ENCODE measurements around the gene OBI1. TPM values are rescaled to one million over a fixed set of nuclear protein-coding genes. Genes with fewer than 3 reads are reported as not detected.

The OBI1 gene
- total RNA-seq, 3 donors from 2014 or later, result 5.2 to 8.1 (median 5.9) TPM

GRCh38 chr13:78601874-78602560 is 56.9 kb downstream of the OBI1 start:
- intact Hi-C loops (cut with DNase I, micrococcal nuclease), result no loop called here
- Histone ChIP-seq H3K4me3 (no peak overlapping the region), H3K9me3 (no peaks in the 10 kb centered on the region), H3K4me1 (ENCODE audit: low read depth) (peaks cover 17% of the 10 kb centered on the region), H3K36me3 (ENCODE audit: low read depth) (no peaks in the 10 kb centered on the region)
- TF ChIP-seq CTCF (IDR thresholded peaks at IDR 0.05), result no peak
- ATAC-seq, result no peak
- no peak for DNase-seq

- Histone ChIP-seq H3K9me3 (no peaks in the 10 kb centered on the region), H3K4me1 (ENCODE audit: low read depth) (peaks cover 18% of the 10 kb centered on the region), H3K36me3 (ENCODE audit: low read depth) (no peaks in the 10 kb centered on the region), H3K4me3 (no peak overlapping the region)
- intact Hi-C loops (cut with DNase I, micrococcal nuclease), result no loop called here
- no peak for ATAC-seq
- DNase-seq, result no peak
- no peak for TF ChIP-seq CTCF (IDR thresholded peaks at IDR 0.05)
Observed at GRCh38 chr13:78601124-78601873, 57.7 kb downstream of the OBI1 start.

DNA sequence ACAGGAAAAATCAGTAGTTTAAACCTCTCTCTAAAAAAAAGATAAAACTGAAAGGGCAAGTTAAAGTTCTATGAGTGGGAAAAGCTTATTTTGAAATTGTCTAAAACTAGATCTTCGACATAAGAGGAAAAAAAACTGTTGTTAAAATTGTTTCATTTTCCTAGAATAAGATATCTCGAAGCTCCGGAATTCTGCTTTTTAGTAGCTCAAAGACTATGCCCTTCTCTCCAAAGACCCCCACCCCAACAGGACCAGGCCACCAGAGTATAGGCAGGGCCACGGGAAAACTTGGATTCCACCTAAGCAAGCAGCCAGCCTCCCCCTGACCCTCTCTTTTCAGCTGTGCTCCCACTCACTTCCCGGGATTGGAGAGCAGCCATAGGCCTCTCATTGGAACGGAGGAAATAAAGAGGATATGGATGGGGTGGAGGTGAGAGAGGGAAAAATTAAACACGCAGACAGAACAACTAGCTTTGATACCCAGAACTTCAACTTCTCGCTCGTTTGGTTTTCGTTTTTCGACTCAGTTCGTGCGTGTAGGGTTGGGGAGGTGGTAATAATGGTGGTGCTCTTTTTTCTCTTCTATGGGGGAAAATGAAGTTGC is 58.6 kb downstream of the OBI1 start:
- DNase-seq (no peak), ATAC-seq (no peak)
- no peak for TF ChIP-seq CTCF (IDR thresholded peaks at IDR 0.05)
- intact Hi-C loops (cut with DNase I, micrococcal nuclease), result no loop called here
- H3K36me3 ChIP-seq (ENCODE audit: low read depth), result no peaks in the 10 kb centered on the region
- no peaks in the 10 kb centered on the region for H3K9me3 ChIP-seq
- H3K4me1 ChIP-seq (ENCODE audit: low read depth), result peaks cover 22% of the 10 kb centered on the region
- no peak overlapping the region for H3K4me3 ChIP-seq

- intact Hi-C loops (cut with DNase I, micrococcal nuclease), result no loop called here
- ATAC-seq (no peak), DNase-seq (no peak)
- no peak overlapping the region for H3K4me3 ChIP-seq
- TF ChIP-seq CTCF (IDR thresholded peaks at IDR 0.05), result no peak
- H3K9me3 ChIP-seq, result no peaks in the 10 kb centered on the region
- no peaks in the 10 kb centered on the region for H3K36me3 ChIP-seq (ENCODE audit: low read depth)
- peaks cover 22% of the 10 kb centered on the region for H3K4me1 ChIP-seq (ENCODE audit: low read depth)
Observed at GRCh38 chr13:78599645-78600279, 59.2 kb downstream of the OBI1 start.

DNA sequence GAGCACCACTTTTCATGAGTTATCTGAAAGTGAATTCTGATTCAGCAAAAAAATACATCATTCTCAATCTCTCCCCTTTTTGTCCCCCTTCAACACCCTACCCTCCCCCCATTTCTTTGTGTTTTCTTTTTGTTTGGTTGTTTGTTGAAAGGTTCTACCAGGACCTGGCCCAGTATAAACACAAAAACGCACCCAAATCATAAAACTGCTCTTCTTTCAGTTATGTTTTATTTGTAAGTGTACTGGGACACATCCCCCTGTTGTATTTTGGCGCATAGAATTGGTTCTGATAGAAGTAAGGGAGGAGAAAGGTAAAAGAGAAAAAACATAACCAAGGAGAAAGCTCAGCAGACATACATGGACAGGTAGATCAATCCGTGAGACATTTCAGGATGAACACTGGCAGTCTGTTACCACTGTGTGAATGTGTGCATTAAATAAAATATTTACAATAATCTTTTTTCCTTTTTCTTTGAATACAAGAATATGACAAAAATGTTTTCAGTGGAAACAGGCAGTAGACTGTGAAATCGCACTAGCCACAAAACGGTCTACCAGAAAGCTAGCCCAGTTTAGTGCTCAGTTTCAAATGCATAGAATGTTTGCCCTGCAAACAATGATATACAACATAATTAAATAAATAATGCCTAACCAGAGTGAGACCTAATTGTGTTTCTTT is 59.9 kb downstream of the OBI1 start:
- intact Hi-C loops (cut with DNase I, micrococcal nuclease), result no loop called here
- H3K36me3 ChIP-seq (ENCODE audit: low read depth), result no peaks in the 10 kb centered on the region
- no peak for TF ChIP-seq CTCF (IDR thresholded peaks at IDR 0.05)
- H3K4me3 ChIP-seq, result no peak overlapping the region
- no peak for DNase-seq
- no peaks in the 10 kb centered on the region for H3K9me3 ChIP-seq
- ATAC-seq, result no peak
- peaks cover 22% of the 10 kb centered on the region for H3K4me1 ChIP-seq (ENCODE audit: low read depth)
